HG03108 (cell line): ENCODE measurements around the gene CREBRF.
"Not testable (repeated sequence)": the region's sequence is repeated elsewhere in the genome, so short reads cannot be mapped to it uniquely, and the experiment has no call there.

ENCODE experiments used
- ATAC-seq: cut with Tn5 transposase; IDR thresholded peaks from one replicate; pipeline ENCODE4 v1.9.1; 2021; ENCODE audit warnings: moderate library complexity; ENCODE audit not compliant: unreplicated experiment

The CREBRF gene

DNA sequence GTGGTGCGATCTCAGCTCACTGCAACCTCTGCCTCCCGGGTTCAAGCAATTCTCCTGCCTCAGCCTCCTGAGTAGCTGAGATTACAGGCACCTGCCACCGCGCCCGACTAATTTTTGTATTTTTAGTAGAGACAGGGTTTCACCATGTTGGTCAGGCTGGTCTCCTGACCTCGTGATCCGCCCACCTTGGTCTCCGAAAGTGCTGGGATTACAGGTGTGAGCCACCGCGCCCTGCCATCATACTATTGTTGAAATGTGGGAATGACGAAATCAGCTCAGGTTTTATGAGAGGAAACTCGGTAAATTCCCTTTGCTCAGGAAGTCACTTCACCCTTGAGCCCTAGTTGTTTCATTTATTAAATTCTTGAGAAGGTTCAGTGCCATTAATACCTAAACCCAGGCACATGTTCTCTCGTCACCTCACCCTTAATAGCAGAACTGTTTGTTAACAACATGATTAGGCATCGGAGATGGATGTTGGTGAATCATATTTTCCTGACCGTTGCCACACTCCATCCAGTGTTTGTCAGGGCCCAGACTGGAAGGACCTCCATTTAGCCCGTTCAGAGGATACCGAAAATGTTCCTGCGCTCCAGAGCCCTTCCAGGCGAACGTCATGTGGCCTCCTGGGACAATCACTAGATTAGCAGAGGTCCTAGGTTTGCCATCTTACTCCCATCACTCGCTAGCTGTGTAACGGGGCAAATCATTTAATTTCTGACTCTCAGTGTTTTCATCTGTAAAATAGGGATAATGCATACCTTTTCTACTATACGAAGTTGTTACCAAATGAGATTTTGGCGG is 20.0 kb upstream of the CREBRF start:
- peak; percentile 72 for ATAC-seq

DNA sequence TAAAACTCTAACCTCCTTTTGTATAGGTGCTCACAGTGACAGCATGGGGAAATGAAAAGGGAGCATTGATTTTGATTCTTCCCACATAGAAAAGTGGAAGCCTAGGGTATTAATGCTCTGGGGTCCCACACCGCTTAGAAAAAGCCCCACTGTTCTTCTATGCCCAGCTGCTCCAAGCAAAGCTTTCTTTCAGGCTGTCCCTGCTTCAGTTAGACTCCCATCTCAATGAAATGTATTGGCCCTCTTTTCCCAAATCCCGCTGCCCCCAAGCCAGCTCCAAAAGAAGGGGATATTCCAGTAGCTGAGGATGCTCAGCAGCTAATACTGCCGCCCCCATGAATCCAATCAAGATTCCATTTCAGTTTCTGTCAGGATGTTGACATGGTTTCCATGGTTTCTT is 17.0 kb upstream of the CREBRF start:
- ATAC-seq = no peak

DNA sequence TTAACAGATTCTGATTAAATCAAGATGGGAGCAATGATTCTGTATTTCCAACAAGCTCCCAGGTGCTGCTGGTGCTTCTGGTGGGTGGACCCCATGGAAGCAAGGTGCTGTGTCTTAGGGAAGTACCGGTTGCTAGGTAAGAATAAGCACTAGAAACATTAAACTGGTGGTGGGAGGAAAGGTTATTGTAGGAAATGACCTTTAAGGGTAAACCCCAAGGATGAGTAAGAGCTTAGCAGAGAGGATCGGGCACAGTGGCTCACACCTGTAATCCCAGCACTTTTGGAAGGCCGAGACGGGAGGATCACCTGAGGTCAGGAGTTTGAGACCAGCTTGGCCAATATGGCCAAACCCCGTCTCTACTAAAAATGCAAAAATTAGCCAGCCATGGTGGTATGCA is 16.2 kb upstream of the CREBRF start:
- ATAC-seq = no peak

DNA sequence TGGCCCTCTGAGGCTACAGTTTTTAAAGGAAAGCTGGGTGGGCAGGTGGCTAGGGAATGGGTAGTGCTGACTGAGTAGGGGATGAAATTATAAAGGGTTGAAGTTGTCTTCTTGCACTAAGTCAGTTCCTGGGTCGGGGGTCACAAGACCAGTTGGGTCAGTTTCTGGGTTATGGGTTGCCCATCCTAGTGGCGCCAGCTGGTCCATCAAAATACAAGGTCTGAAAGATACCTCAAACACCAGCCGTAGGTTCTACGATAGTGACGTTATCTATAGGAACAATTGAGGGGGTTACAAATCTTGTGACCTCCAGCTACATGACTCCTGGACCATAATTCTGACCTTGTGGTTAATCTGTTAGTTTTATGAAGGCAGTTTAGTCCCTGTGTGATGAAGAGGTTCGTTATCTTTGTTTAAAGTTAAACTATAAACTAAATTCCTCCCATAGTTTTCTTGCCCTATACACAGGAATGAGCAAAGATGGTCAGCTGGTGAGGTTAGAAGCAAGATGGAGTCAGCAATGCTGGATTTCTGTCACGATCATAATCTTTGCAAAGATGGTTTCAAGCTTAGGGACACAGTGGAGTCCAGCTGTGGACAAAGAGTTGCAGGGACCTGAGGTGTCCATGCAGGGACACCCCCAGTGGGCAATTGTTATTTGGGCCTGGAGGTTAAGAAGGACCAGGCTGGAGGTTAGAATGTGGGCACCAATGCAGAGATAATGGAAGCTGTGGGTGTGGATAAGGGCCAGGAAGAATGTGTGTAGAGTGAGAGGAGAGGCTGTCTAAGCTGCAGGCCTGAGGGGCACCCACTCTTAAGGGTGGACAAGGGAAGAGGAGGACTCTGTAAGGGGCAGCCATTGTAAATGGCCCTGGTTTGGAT is 14.0 kb upstream of the CREBRF start:
- no peak for ATAC-seq

DNA sequence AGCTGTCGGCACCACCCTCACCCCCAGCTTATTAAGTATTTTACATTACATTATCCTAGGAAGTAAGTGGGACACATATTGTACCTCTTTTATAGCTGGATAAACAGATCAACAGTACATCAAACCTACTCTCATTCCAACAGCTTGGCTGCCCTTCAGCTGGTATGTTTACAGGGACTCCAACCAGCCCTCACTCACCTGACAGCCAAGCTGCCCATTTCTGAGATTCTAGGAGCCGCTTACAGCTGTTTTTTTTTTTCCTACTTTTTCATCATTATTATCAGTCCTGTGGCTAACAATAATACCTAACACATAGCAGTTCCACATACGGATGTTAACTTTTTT is 13.4 kb upstream of the CREBRF start:
- ATAC-seq = no peak

DNA sequence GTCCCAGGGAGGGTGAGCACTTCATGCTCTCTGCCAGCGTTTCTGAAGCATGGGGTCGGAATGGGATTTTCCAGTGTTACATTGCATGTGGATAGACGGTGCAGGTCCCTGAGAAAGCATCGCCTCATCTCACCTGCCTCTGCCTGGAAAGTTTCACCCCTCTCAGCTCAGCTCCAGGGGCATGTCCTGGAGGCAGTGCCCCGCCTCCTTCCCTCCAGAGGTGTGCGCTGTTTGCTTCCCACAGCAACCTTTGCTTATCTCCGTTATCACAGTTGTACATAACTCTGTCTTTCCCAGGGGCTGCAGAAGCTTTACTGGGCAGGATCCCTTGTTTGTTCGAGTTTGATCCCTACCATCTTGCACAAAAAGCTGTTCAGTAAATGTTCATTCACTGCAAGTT is 10.7 kb upstream of the CREBRF start:
- ATAC-seq = no peak

DNA sequence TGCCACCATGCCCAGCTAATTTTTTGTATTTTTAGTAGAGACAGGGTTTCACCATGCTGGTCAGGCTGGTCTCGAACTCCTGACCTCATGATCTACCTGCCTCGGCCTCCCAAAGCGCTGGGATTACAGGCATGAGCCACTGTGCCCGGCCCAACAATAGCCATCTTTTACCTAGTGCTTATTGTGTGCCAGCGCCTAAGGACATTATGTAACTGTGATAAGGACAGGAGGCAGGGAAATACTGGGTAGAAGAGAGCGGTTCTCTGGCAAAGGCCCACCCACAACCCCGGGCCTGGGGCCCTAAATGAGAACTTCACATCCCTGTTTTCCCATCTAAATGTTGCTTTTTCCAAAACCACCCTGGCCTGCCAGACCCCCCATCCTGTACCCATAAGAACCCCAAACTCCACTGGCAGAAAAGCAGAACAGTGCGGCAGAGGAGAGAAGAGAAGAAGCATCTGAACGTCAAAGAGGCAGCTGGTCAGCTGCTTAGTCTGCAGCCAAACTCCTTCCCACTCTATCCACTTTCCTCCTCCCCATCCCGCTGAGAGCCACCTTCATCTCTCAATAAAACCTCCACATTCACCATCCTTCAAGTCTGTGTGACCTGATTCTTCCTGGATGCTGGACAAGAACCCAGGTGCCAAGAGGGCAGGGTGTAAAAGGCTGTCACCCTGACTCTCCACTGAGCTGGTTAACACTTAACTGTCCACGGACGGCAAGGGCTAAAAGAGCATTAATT is 8.9 kb upstream of the CREBRF start:
- not testable (repeated sequence) for ATAC-seq

DNA sequence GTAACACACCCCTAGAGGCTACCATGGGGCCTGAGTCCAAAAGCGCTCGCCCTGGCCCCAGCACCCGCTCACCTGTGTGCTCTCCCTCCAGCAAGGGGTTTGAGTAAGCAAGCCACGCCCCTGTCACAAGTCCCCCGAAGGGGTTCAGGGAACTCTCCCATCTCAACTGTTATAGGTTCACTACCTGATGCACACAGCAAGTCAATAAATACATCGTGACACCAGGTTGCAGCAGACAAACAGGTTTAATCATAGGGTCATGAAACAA is 8.4 kb upstream of the CREBRF start:
- no peak for ATAC-seq

DNA sequence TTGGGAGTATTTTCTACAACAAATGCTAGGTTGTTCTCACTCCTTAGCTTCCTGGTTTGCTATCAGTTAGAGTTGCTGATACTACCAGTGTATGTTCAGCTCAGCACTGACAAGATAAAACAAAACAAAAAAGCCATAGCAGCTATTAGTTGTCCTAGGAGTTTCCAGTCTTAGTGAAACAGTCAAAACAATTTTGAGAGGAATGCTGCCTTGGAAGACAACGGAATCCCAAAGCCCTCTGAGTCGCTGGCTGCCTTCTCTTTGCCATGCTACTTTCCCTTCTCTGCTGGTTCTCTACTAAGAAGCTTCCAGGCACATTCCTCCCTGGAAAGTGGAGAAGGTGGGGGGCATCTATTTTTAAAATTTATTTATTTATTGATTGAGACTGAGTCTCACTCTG is 5.4 kb upstream of the CREBRF start:
- no peak for ATAC-seq

DNA sequence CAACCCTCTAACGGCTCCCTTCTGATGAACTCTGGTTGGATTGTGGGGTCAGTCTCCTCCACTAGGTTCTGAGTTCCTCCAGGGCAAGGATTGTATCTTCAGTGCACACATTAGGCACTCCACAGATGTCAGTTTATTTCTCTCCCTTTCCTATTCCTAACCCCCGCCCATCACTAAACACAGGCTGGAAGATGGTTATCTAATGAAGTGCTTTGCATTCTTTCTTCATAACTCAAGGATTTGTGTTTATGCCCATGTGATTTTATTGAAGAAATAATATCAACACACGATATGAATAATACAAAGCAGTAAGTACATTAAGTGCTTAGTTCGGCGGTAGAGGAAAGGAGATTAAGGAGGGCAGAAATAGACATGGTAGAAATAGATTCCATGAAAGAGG is 4.4 kb upstream of the CREBRF start:
- no peak for ATAC-seq

DNA sequence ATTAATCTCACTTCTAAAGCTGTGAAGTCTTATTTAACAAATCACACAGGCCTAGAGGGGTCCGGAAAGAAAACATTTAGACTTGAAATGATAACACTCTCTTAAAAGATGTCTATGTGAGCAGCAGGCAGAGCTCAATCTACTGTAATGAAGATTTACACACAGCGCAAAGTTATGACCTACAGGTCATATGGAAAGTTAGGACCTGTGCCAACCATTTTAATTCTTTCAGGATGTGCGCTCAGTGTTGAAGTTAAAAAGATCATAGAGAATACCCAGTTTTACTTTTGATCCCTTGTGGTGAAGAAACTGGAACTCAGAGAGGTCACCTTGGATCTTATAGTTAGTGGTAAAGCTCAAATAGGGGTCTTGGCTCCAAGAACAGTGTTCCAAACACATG is 3.1 kb upstream of the CREBRF start:
- ATAC-seq = no peak

DNA sequence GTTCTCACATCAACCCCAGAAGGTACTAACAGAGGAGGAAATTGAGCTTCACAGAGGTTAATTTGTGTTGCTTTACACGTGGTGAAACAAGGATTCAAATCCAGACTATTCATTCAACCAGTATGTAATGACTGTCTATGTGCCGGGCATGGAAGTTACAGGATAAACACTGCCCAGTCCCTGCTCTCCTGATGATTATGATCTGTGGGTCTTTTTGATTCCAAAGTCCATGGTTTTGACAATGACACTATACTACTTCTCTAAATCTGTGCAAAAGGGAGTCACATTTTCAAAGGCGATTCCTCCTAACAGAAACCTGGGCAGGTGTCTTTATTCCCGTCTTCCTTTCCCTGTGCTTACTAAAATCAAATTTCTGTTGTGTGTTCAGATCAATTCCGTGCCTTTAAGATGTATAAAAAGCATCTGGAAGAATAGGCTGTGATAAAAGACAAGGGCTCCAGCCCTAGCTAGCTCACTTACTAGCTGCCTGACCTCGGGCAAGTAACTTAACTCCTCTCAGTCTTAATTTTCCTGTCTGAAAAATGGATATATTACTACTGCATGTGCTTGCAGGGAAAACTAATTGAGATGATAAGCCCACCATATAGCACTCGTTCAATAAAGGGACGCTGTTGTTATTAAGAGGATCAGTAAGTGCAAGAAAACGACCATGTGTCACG is 970 bp upstream of the CREBRF start:
- no peak for ATAC-seq

DNA sequence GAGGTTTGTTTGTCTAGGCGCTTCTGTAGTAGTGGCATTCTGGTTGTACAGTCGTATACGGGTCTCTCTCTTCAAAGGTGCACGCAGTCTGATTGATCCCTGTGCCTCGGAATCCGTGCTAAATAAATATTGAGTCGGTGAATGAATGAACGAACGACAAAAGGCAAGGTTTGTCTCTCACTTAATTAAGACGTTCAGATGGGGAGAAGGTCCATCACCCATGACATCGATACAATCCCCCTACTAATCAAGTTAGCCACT is 500 bp upstream of the CREBRF start:
- ATAC-seq = no peak

DNA sequence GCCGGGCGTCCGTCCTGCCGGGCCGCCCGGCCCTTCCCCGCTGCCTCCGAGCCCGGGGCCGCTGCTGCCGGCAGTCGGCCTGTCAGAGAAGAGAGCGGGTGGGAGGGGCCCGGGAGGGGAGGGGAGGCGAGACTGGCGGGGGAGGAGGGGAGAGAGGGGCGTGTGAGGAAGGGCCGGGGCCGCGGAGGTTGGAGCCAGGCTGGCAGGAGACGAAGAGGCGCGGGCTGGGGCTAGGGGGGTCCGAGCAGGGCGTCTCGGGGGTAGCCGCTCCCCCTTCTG is 570 bp downstream of the CREBRF start:
- ATAC-seq = peak; percentile 16

DNA sequence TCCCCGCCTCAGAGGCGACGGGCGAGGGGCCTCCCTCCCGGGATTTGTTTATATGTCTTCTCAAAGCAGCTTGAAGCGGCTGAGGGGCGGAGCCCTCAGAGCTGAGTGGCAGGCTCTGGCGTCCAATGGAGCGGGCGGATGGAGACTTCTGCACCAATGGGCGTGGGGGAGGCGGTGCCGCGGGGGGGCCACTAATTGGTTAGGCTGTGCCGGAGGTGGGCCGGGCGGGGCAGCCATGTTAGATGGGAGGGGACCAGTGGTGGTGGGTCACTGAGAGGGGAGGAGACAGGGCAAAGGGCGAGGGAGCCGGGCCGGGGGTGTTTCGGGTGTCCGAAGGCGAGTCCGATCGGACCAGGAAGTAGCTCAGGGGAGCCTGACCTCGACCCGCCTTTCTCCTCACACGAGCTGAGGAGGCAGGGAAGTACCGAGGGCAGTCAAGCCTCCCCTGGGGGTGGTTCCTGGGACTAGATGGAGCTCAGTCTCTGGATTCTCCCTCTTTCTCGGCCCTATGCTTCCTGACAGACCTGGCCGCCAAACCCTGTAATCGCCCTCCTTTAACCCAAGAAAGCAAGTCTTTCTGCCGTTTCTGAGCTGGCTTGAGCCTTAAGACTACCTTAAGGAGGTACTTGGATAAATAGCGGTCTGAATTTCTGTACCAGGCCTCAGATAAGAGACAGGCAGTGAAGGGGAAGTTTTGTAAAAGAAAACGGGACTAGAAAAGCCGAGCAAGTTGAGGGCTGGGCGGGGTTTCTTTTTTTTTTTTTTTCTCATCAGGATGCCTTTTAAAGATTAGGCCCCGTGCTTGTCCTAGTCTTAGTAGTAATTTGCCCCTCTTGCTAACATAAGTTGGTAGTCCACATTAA is 1.1 kb downstream of the CREBRF start:
- peak; percentile 77 for ATAC-seq

DNA sequence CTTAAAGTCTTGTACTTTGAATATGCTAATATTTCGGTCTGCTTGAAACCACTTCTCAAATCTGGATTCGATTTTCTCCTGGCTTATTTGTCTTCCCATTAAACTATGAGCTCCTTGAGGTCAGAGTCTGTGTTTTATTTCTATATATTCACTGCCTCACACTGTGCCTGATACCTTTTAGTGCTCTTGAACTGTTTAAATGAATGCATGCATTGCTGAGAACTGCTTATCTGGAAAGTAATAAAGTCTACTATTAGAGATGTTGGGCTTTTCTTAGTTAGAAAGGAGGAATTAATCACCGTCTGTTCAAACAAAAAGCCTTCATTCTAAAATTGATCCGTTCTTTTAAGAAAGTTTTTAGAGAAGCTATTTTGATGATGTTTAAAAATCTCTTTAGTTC is 6.0 kb downstream of the CREBRF start:
- no peak for ATAC-seq

DNA sequence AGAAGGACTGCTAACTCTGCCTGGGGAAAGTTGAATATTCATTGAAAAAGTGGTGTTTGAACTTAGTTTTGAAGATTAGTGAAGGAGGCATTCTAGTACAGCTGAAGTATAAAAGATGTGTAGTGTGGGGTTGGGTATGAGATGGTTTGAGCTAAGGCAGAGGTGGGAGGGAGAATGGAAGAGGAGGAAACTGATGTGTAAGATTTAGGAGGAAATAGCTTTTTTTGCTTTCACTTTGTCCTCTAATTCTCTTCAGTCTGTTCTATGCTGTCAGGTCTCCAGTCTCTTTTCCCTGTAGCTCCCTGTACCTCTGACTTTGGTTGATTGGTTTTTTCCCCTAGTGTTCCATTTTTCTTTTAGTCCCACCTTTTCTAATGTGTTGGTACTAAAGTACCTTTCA is 9.0 kb downstream of the CREBRF start:
- no peak for ATAC-seq

DNA sequence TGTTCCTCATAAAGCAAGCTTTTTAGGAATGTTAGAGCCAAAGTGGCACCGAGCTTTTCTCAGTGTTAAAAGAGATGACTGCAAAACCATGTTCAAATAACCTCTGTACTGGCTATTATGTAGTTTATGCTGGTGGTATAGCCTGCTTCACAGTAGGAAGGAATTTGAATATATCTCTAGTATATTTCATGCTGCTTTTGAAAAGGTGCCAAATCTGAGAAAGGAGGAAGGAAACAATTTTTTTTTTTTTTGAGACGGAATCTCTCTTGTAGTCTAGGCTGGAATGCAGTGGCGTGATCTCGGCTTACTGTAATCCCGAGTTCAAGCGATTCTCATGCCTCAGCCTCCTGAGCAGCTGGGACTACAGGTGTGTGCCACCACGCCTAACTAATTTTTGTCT is 13.5 kb downstream of the CREBRF start:
- no peak for ATAC-seq

DNA sequence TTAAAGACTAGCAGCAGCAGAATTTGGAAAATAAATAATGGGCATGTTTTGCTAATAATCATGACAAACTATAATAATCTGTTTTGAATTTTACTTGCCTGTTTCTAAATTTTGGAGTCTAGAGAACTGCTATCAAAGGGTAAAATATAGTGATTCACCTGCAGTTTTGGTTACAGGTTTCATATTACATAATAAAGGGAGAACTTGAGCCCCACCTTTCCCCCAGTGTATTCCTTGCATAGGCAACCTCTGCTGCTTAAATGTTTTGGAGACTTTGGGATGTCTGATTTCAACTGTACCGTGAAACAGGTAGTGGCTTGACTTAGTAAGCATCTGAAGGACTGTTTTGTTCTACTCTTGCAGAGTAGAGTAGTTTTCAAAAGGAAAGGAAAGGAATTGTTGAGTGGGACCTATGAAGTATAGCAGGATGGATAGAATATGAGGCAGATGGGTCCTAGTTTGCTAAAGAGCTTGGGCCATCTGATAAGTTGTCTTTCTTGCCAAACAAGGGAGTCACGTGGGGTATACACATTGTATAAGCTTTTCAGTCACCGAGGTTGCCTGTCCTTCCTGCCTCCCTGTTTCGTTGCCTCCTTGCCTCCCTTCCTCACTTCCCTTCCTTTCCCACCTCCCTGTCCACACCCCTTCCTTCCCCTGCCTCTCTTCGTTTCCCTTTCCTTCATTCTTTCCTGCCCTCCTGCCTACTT is 19.1 kb downstream of the CREBRF start:
- ATAC-seq = no peak

DNA sequence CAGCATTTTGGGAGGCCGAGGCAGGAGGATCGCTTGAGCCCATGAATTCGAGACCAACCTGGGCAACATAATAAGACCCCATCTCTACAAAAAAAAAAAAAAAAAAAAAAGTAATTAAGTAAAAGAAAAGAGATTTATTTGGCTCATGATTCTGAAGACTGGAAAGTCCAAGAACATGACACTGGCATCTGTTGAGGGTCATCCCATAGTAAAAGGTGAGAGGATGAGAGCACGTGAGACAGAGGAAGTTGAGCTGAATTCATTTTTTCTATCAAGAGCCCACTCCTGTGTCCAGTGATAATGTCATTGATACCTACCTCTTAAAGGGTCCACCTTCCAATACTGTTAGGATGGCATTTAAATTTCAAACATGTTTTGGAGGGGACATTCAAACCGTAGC is 19.8 kb downstream of the CREBRF start:
- no peak for ATAC-seq
